ENCODE measurements around the gene RAN. TPM values are rescaled to one million over a fixed set of nuclear protein-coding genes. Genes with fewer than 3 reads are reported as not detected.
A peak's percentile ranks its signal among the peaks of the same experiment; 100 is the strongest.

Gene RAN
- total RNA-seq, 1 experiment from 2014 or later, result 1,193 TPM

DNA sequence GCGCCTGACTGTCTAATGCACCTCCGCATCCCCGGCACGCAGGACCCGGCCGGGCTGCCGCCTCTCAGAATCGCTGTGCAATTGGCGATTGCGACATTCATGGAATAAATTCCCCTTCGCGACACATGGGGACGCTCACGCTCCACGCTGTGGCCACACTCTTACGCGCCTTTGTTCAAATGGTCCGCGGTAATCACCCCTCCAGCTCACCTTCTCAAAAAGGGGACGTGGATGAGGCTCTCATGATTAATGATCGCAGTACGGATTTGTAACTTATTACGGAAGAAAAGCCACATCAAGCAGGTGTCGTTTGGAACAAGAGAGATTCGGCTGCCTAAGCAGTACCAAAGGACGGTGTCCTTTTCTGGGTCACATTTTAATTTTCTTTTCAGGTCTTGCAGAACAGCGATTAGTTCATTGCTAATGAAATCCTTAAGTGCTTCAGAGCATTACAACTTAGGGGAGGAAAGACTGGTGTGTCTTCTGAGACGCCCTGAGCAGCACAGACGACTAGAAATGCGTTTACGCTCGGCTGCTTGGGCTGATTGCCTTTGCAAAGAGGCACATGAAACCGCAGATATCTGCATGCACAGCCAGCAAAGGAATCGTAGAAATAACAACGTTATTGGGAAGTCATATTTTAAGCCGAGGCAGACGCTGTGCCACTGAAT lies 44.5 kb downstream of the RAN start:
- ChIA-PET POLR2A (no interaction called here), CTCF (interaction anchor here (1.1 kb wide), 1 partner anchor 217 kb away, joined by 3 read pairs; no protein-coding TSS in a partner anchor)
- Histone ChIP-seq H3K36me3 (ENCODE audit: control insufficient read depth, insufficient read depth, low read length) (no peaks in the 10 kb centered on the region), H3K4me3 (ENCODE audit: low read depth in 2 of 2, low read length in 2 of 2) (peak overlapping the region in 1 of 2 experiments; percentile 37; a peak in 3 of 4 replicates), H3K9me3 (ENCODE audit: control insufficient read depth, insufficient read depth, low read depth, low read length) (peaks cover 6% of the 10 kb centered on the region; the same call in 1 of the 2 replicates), H3K27ac (ENCODE audit: low read length) (no peak overlapping the region), H3K4me1 (ENCODE audit: control insufficient read depth, insufficient read depth, low read length) (peaks cover 12% of the 10 kb centered on the region), H3K27me3 (ENCODE audit: control insufficient read depth, insufficient read depth, low read length) (peaks cover 44% of the 10 kb centered on the region)
- in situ Hi-C loops (cut with HindIII; ENCODE audit: low pct_unique_long_range_greater_than_20kb, low sequenced_read_pairs) (no loop called here), intact Hi-C loops (cut with micrococcal nuclease; ENCODE audit: unreplicated experiment) (loop anchor here (2.0 to 5.0 kb wide), 2 partner anchors 216 to 536 kb away; no protein-coding TSS in a partner anchor)
- DNase-seq (ENCODE audit: low read depth, low spot score) (peak; percentile 28), ATAC-seq (peak; percentile 93)
- no TSS peak for BruUV-seq (replicated peaks)
- TF ChIP-seq, protein P1, sequence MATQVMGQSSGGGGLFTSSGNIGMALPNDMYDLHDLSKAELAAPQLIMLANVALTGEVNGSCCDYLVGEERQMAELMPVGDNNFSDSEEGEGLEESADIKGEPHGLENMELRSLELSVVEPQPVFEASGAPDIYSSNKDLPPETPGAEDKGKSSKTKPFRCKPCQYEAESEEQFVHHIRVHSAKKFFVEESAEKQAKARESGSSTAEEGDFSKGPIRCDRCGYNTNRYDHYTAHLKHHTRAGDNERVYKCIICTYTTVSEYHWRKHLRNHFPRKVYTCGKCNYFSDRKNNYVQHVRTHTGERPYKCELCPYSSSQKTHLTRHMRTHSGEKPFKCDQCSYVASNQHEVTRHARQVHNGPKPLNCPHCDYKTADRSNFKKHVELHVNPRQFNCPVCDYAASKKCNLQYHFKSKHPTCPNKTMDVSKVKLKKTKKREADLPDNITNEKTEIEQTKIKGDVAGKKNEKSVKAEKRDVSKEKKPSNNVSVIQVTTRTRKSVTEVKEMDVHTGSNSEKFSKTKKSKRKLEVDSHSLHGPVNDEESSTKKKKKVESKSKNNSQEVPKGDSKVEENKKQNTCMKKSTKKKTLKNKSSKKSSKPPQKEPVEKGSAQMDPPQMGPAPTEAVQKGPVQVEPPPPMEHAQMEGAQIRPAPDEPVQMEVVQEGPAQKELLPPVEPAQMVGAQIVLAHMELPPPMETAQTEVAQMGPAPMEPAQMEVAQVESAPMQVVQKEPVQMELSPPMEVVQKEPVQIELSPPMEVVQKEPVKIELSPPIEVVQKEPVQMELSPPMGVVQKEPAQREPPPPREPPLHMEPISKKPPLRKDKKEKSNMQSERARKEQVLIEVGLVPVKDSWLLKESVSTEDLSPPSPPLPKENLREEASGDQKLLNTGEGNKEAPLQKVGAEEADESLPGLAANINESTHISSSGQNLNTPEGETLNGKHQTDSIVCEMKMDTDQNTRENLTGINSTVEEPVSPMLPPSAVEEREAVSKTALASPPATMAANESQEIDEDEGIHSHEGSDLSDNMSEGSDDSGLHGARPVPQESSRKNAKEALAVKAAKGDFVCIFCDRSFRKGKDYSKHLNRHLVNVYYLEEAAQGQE (IDR thresholded peaks at IDR 0.05; ENCODE audit: insufficient read depth in 1 of 2, low read depth in 2 of 2, low read length in 1 of 2), result no peak
- TF ChIP-seq, protein P2, sequence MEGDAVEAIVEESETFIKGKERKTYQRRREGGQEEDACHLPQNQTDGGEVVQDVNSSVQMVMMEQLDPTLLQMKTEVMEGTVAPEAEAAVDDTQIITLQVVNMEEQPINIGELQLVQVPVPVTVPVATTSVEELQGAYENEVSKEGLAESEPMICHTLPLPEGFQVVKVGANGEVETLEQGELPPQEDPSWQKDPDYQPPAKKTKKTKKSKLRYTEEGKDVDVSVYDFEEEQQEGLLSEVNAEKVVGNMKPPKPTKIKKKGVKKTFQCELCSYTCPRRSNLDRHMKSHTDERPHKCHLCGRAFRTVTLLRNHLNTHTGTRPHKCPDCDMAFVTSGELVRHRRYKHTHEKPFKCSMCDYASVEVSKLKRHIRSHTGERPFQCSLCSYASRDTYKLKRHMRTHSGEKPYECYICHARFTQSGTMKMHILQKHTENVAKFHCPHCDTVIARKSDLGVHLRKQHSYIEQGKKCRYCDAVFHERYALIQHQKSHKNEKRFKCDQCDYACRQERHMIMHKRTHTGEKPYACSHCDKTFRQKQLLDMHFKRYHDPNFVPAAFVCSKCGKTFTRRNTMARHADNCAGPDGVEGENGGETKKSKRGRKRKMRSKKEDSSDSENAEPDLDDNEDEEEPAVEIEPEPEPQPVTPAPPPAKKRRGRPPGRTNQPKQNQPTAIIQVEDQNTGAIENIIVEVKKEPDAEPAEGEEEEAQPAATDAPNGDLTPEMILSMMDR (IDR thresholded peaks at IDR 0.05), result peak; percentile 96

DNA sequence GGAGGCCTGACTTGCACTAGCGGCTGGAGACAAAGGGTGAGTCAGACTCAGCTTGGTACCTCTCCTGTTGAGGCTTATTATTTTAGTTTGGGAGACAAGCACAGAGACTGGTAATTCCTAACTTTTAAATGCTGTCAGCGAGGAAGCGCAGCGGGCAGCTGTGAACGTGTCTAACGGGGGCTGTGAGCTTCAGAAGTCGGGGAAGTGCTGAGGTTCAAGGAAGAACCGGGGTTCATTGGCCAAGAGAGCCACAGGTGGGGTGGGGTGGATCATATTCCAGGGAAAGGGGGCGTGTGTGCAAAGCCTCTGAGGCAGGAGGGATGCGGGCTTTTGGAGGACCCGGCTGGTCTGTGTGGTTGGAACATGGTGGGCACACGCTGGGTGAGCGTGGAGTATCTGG lies 45.7 kb downstream of the RAN start:
- no TSS peak for BruUV-seq (replicated peaks)
- intact Hi-C loops (cut with micrococcal nuclease; ENCODE audit: unreplicated experiment), result loop anchor here (2.0 to 5.0 kb wide), 2 partner anchors 215 to 535 kb away; no protein-coding TSS in a partner anchor
- no peaks in the 10 kb centered on the region for H3K36me3 ChIP-seq (ENCODE audit: control insufficient read depth, insufficient read depth, low read length)
- ChIA-PET POLR2A (no interaction called here), CTCF (interaction anchor here (0.6 kb wide), 1 partner anchor 119 kb away, joined by 5 read pairs; no protein-coding TSS in a partner anchor)
- H3K27me3 ChIP-seq (ENCODE audit: control insufficient read depth, insufficient read depth, low read length), result peaks cover 49% of the 10 kb centered on the region
- DNase-seq (ENCODE audit: low read depth, low spot score), result no peak
- in situ Hi-C loops (cut with HindIII; ENCODE audit: low pct_unique_long_range_greater_than_20kb, low sequenced_read_pairs), result no loop called here
- peaks cover 12% of the 10 kb centered on the region for H3K4me1 ChIP-seq (ENCODE audit: control insufficient read depth, insufficient read depth, low read length)
- H3K9me3 ChIP-seq (ENCODE audit: control insufficient read depth, insufficient read depth, low read depth, low read length), result no peaks in the 10 kb centered on the region
- no peak for ATAC-seq
- no peak overlapping the region for H3K4me3 ChIP-seq (ENCODE audit: low read depth in 2 of 2, low read length in 2 of 2)
- no peak overlapping the region for H3K27ac ChIP-seq (ENCODE audit: low read length)
- TF ChIP-seq TCF7L2 (IDR thresholded peaks at IDR 0.05; ENCODE audit: low read depth, low read length) (no peak), SIN3A (IDR thresholded peaks at IDR 0.05; ENCODE audit: borderline replicate concordance, insufficient read depth, low read depth, low read length) (no peak), POLR2AphosphoS5 (IDR thresholded peaks at IDR 0.05; ENCODE audit: low read depth, low read length) (no peak)

DNA sequence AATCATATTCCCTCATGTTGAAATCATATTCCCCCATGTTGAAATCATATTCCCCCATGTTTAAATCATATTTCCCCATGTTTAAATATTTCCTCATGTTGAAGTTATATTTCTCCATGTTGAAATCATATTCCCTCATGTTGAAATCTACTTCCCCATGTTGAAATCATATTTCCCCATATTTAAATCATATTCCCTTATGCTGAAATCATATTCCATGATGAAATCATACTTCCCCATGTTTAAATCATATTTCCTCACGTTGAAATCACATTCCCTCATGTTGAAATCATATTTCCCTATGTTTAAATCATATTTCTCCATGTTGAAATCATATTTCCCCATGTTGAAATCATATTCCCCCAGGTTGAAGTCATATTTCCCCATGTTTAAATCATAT lies 47.2 kb downstream of the RAN start:
- ATAC-seq, result no peak
- in situ Hi-C loops (cut with HindIII; ENCODE audit: low pct_unique_long_range_greater_than_20kb, low sequenced_read_pairs), result no loop called here
- ChIA-PET POLR2A (no interaction called here), CTCF (no interaction called here)
- H3K36me3 ChIP-seq (ENCODE audit: control insufficient read depth, insufficient read depth, low read length), result no peaks in the 10 kb centered on the region
- H3K9me3 ChIP-seq (ENCODE audit: control insufficient read depth, insufficient read depth, low read depth, low read length), result no peaks in the 10 kb centered on the region
- no peak overlapping the region for H3K27ac ChIP-seq (ENCODE audit: low read length)
- no TSS peak for BruUV-seq (replicated peaks)
- intact Hi-C loops (cut with micrococcal nuclease; ENCODE audit: unreplicated experiment), result loop anchor here (5.0 kb wide), 1 partner anchor 533 kb away; no protein-coding TSS in a partner anchor
- TF ChIP-seq POLR2AphosphoS5 (IDR thresholded peaks at IDR 0.05; ENCODE audit: low read depth, low read length), result no peak
- TF ChIP-seq SIN3A (IDR thresholded peaks at IDR 0.05; ENCODE audit: borderline replicate concordance, insufficient read depth, low read depth, low read length), result no peak
- TF ChIP-seq, protein P2 (IDR thresholded peaks at IDR 0.05), result no peak
- no peak for TF ChIP-seq TCF7L2 (IDR thresholded peaks at IDR 0.05; ENCODE audit: low read depth, low read length)
- TF ChIP-seq, protein P1 (IDR thresholded peaks at IDR 0.05; ENCODE audit: insufficient read depth in 1 of 2, low read depth in 2 of 2, low read length in 1 of 2), result no peak
- H3K4me1 ChIP-seq (ENCODE audit: control insufficient read depth, insufficient read depth, low read length), result peaks cover 12% of the 10 kb centered on the region
- no peak for DNase-seq (ENCODE audit: low read depth, low spot score)
- no peak overlapping the region for H3K4me3 ChIP-seq (ENCODE audit: low read depth in 2 of 2, low read length in 2 of 2)
- peaks cover 54% of the 10 kb centered on the region for H3K27me3 ChIP-seq (ENCODE audit: control insufficient read depth, insufficient read depth, low read length)
